Measurements from ENCODE around the gene PRKCB. TPM values are rescaled to one million over a fixed set of nuclear protein-coding genes. Genes with fewer than 3 reads are reported as not detected.

Gene PRKCB
- polyA plus RNA-seq, 1 donor (not counting 4 experiments of a cell fraction or from before 2014, with no cell fraction given): 0.18 TPM

DNA sequence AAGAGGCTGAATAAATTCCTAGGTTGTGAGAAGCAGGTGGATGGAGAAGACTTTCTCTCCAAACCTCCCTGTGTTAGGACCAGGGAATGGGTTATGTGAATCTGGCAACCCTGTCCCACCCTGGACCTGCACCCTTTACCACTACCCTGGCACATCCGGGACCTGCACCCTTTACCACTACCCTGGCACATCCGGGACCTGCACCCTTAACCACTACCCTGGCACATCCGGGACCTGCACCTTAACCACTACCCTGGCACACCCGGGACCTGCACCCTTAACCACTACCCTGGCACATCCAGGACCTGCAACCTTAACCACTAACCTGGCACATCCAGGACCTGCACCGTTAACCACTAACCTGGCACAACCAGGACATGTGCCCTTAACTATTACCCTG is 213.3 kb downstream of the PRKCB start:
- H3K4me2 ChIP-seq (ENCODE audit: control insufficient read depth, extremely low read depth, insufficient read depth, low read depth, low read length): no peak overlapping the region
- no peak overlapping the region for H3K4me3 ChIP-seq (ENCODE audit: control insufficient read depth in 2 of 3, extremely low read depth in 1 of 3, insufficient read depth in 2 of 3, low read depth in 1 of 3, low read length in 3 of 3)
- no peak for DNase-seq (ENCODE audit: low read depth, low spot score)
- H2AFZ ChIP-seq (ENCODE audit: control insufficient read depth, low read length): no peak overlapping the region
- no peaks in the 10 kb centered on the region for H3K36me3 ChIP-seq (ENCODE audit: control insufficient read depth in 2 of 2, extremely low read depth in 1 of 2, insufficient read depth in 2 of 2, low read length in 2 of 2)
- no peaks in the 10 kb centered on the region for H4K20me1 ChIP-seq (ENCODE audit: control insufficient read depth, extremely low read depth, insufficient read depth, low read length)
- dilution Hi-C loops (cut with MboI; ENCODE audit: extremely low pct_ligation_motif_present, low sequenced_read_pairs): no loop called here
- H3K9ac ChIP-seq (ENCODE audit: control insufficient read depth, extremely low read depth, insufficient read depth, low read length): no peak overlapping the region
- H3K79me2 ChIP-seq (ENCODE audit: control insufficient read depth, insufficient read depth, low read length): no peaks in the 10 kb centered on the region
- TF ChIP-seq CTCF (optimal IDR thresholded peaks at IDR 0.05 in 1 of 3, IDR thresholded peaks at IDR 0.05 in 1 of 3, conservative IDR thresholded peaks at IDR 0.05 in 1 of 3; ENCODE audit: extremely low read depth in 1 of 3, insufficient read depth in 2 of 3, low read length in 3 of 3) (no peak), EZH2 (IDR thresholded peaks at IDR 0.05; ENCODE audit: low read length) (no peak)
- H3K27ac ChIP-seq (ENCODE audit: control insufficient read depth, insufficient read depth, low read length): no peak overlapping the region
- no peaks in the 10 kb centered on the region for H3K9me1 ChIP-seq (ENCODE audit: control insufficient read depth, extremely low read depth, insufficient read depth, low read length)
- H3K4me1 ChIP-seq (ENCODE audit: control insufficient read depth, extremely low read depth, insufficient read depth, low read length): no peaks in the 10 kb centered on the region
- FAIRE-seq: no peak
- H3K9me3 ChIP-seq (ENCODE audit: control insufficient read depth, low read depth, low read length): no peaks in the 10 kb centered on the region
- no peaks in the 10 kb centered on the region for H3K27me3 ChIP-seq (ENCODE audit: control insufficient read depth, extremely low read depth, insufficient read depth, low read length)

- H3K9me3 ChIP-seq (ENCODE audit: control insufficient read depth, low read depth, low read length): no peaks in the 10 kb centered on the region
- DNase-seq (ENCODE audit: low read depth, low spot score) (no peak), FAIRE-seq (no peak)
- no peaks in the 10 kb centered on the region for H4K20me1 ChIP-seq (ENCODE audit: control insufficient read depth, extremely low read depth, insufficient read depth, low read length)
- H3K4me2 ChIP-seq (ENCODE audit: control insufficient read depth, extremely low read depth, insufficient read depth, low read depth, low read length): no peak overlapping the region
- no peaks in the 10 kb centered on the region for H3K79me2 ChIP-seq (ENCODE audit: control insufficient read depth, insufficient read depth, low read length)
- H3K9ac ChIP-seq (ENCODE audit: control insufficient read depth, extremely low read depth, insufficient read depth, low read length): no peak overlapping the region
- no peaks in the 10 kb centered on the region for H3K36me3 ChIP-seq (ENCODE audit: control insufficient read depth in 2 of 2, extremely low read depth in 1 of 2, insufficient read depth in 2 of 2, low read length in 2 of 2)
- H3K4me3 ChIP-seq (ENCODE audit: control insufficient read depth in 2 of 3, extremely low read depth in 1 of 3, insufficient read depth in 2 of 3, low read depth in 1 of 3, low read length in 3 of 3): no peak overlapping the region
- dilution Hi-C loops (cut with MboI; ENCODE audit: extremely low pct_ligation_motif_present, low sequenced_read_pairs): loop anchor here (25.0 kb wide), 1 partner anchor 436 kb away; no protein-coding TSS in a partner anchor
- H3K27ac ChIP-seq (ENCODE audit: control insufficient read depth, insufficient read depth, low read length): no peak overlapping the region
- no peak for TF ChIP-seq CTCF (optimal IDR thresholded peaks at IDR 0.05 in 1 of 3, IDR thresholded peaks at IDR 0.05 in 1 of 3, conservative IDR thresholded peaks at IDR 0.05 in 1 of 3; ENCODE audit: extremely low read depth in 1 of 3, insufficient read depth in 2 of 3, low read length in 3 of 3)
- TF ChIP-seq EZH2 (IDR thresholded peaks at IDR 0.05; ENCODE audit: low read length): no peak
- H3K4me1 ChIP-seq (ENCODE audit: control insufficient read depth, extremely low read depth, insufficient read depth, low read length): no peaks in the 10 kb centered on the region
- no peak overlapping the region for H2AFZ ChIP-seq (ENCODE audit: control insufficient read depth, low read length)
- H3K9me1 ChIP-seq (ENCODE audit: control insufficient read depth, extremely low read depth, insufficient read depth, low read length): no peaks in the 10 kb centered on the region
- H3K27me3 ChIP-seq (ENCODE audit: control insufficient read depth, extremely low read depth, insufficient read depth, low read length): no peaks in the 10 kb centered on the region
Measured at GRCh38 chr16:24051125-24051524, 215.3 kb downstream of the PRKCB start.

Measured in keratinocyte (primary cell).